GM21360 (cell line): Measurements from ENCODE around the gene OCIAD2.
"Not testable (repeated sequence)": the region's sequence is repeated elsewhere in the genome, so short reads cannot be mapped to it uniquely, and the experiment has no call there.

Experiments
- ATAC-seq: cut with Tn5 transposase; IDR thresholded peaks from one replicate; pipeline ENCODE4 v1.9.1; 2021; ENCODE audit warnings: mild to moderate bottlenecking, moderate library complexity; ENCODE audit not compliant: unreplicated experiment

The OCIAD2 gene

GRCh38 chr4:48854982-48855381, 51.6 kb downstream of the OCIAD2 start:
- ATAC-seq: no peak

GRCh38 chr4:48854395-48854683, 52.2 kb downstream of the OCIAD2 start:
- no peak for ATAC-seq

- no peak for ATAC-seq
Measured at GRCh38 chr4:48853604-48854394, 52.8 kb downstream of the OCIAD2 start.

- no peak for ATAC-seq
Measured at GRCh38 chr4:48851651-48852050, 54.9 kb downstream of the OCIAD2 start.

- not testable (repeated sequence) for ATAC-seq
Measured at GRCh38 chr4:48848799-48849198, 57.8 kb downstream of the OCIAD2 start.

GRCh38 chr4:48844843-48845242, 61.7 kb downstream of the OCIAD2 start:
- no peak for ATAC-seq

GRCh38 chr4:48841045-48841827, 65.3 kb downstream of the OCIAD2 start:
- no peak for ATAC-seq

GRCh38 chr4:48836658-48837057, 69.9 kb downstream of the OCIAD2 start:
- ATAC-seq: no peak
